ENCODE results near the gene BCL2L11. TPM values are rescaled to one million over a fixed set of nuclear protein-coding genes. Genes with fewer than 3 reads are reported as not detected.
"Not testable (repeated sequence)": the region's sequence is repeated elsewhere in the genome, so short reads cannot be mapped to it uniquely, and the experiment has no call there.

The BCL2L11 gene
- polyA plus RNA-seq (ENCODE audit: low read depth in 6 of 6) = 10 to 100 TPM; 17.2 to 29.7 (median 20.2) TPM

- Mint-ChIP-seq H3K4me3 (peak within 1 kb of the TSS; percentile 96 to 99 (median 97)), H3K27me3 (peaks cover 24 to 46% (median 28%) of the 10 kb centered on the region in 3 donors), H3K36me3 (peaks cover 0 to 2% of the 10 kb centered on the region in 2 donors), H3K4me1 (peaks cover 34 to 54% (median 45%) of the 10 kb centered on the region in 3 donors), H3K9me3 (no peaks in the 10 kb centered on the region), H3K27ac (peak within 1 kb of the TSS; percentile 96 to 99 (median 97))
- DNase-seq (peak; percentile 94), ATAC-seq (ENCODE audit: low read depth in 2 of 2) (peak; percentile 64 to 70)
Measured at GRCh38 chr2:111120253-111121027, at the start of gene BCL2L11. Gene BCL2L11, plus strand, starts transcription at chr2:111120914. Its CDS starts 2,832 bp downstream, at chr2:111123746.

- ATAC-seq (ENCODE audit: low read depth in 2 of 2) = peak; percentile 91 to 96
- H3K4me1 Mint-ChIP-seq = peaks cover 14 to 19% (median 16%) of the 10 kb centered on the region in 3 donors
- H3K27ac Mint-ChIP-seq = peak overlapping the region in 2 of 6 donors; percentile 30 to 59
- peaks cover 6 to 16% of the 10 kb centered on the region in 2 donors for H3K36me3 Mint-ChIP-seq
- peak overlapping the region in 1 of 8 donors; percentile 28 for H3K4me3 Mint-ChIP-seq
- H3K9me3 Mint-ChIP-seq = peaks cover 6 to 32% (median 17%) of the 10 kb centered on the region in 7 donors
- no peak for DNase-seq
- H3K27me3 Mint-ChIP-seq = peaks cover 0 to 3% (median 0%) of the 10 kb centered on the region in 3 donors
Measured at GRCh38 chr2:111071600-111072171, 49.0 kb upstream of the BCL2L11 start.

GRCh38 chr2:111072220-111072871, 48.4 kb upstream of the BCL2L11 start:
- Mint-ChIP-seq H3K9me3 (peaks cover 8 to 36% (median 18%) of the 10 kb centered on the region in 7 donors), H3K27me3 (peaks cover 0 to 5% (median 0%) of the 10 kb centered on the region in 3 donors), H3K27ac (peak overlapping the region in 1 of 6 donors; percentile 30), H3K4me3 (no peak overlapping the region), H3K4me1 (peaks cover 14 to 19% (median 16%) of the 10 kb centered on the region in 3 donors), H3K36me3 (peaks cover 9 to 21% of the 10 kb centered on the region in 2 donors)
- no peak for DNase-seq
- no peak for ATAC-seq (ENCODE audit: low read depth in 2 of 2)

- not testable (repeated sequence) for ATAC-seq (ENCODE audit: low read depth in 2 of 2); H3K4me3 Mint-ChIP-seq; H3K27ac Mint-ChIP-seq; DNase-seq; H3K4me1 Mint-ChIP-seq; H3K36me3 Mint-ChIP-seq
- H3K9me3 Mint-ChIP-seq = peaks cover 0 to 20% (median 6%) of the 10 kb centered on the region in 7 donors
- H3K27me3 Mint-ChIP-seq = peaks cover 28 to 52% (median 50%) of the 10 kb centered on the region in 3 donors
Measured at GRCh38 chr2:111082659-111083058, 38.1 kb upstream of the BCL2L11 start.

GRCh38 chr2:111091811-111092211, 28.9 kb upstream of the BCL2L11 start:
- H3K27me3 Mint-ChIP-seq = peaks cover 8 to 22% (median 20%) of the 10 kb centered on the region in 3 donors
- no peak overlapping the region for H3K27ac Mint-ChIP-seq
- H3K36me3 Mint-ChIP-seq = no peaks in the 10 kb centered on the region
- no peaks in the 10 kb centered on the region for H3K9me3 Mint-ChIP-seq
- no peak for DNase-seq
- ATAC-seq (ENCODE audit: low read depth in 2 of 2) = no peak
- no peak overlapping the region for H3K4me3 Mint-ChIP-seq
- H3K4me1 Mint-ChIP-seq = no peaks in the 10 kb centered on the region

GRCh38 chr2:111094691-111095090, 26.0 kb upstream of the BCL2L11 start:
- ATAC-seq (ENCODE audit: low read depth in 2 of 2) (no peak), DNase-seq (no peak)
- Mint-ChIP-seq H3K27me3 (peaks cover 6 to 22% (median 14%) of the 10 kb centered on the region in 3 donors), H3K9me3 (no peaks in the 10 kb centered on the region), H3K27ac (no peak overlapping the region), H3K4me3 (no peak overlapping the region), H3K36me3 (no peaks in the 10 kb centered on the region), H3K4me1 (no peaks in the 10 kb centered on the region)

GRCh38 chr2:111095434-111095833, 25.3 kb upstream of the BCL2L11 start:
- Mint-ChIP-seq H3K4me3 (no peak overlapping the region), H3K4me1 (peaks cover 0 to 2% (median under 1%) of the 10 kb centered on the region in 3 donors), H3K27ac (no peak overlapping the region), H3K36me3 (no peaks in the 10 kb centered on the region), H3K9me3 (no peaks in the 10 kb centered on the region), H3K27me3 (peaks cover 4 to 18% (median 6%) of the 10 kb centered on the region in 3 donors)
- no peak for ATAC-seq (ENCODE audit: low read depth in 2 of 2)
- DNase-seq = no peak

- Mint-ChIP-seq H3K36me3 (no peaks in the 10 kb centered on the region), H3K4me3 (no peak overlapping the region), H3K27me3 (peaks cover 0 to 4% (median 0%) of the 10 kb centered on the region in 3 donors), H3K9me3 (no peaks in the 10 kb centered on the region), H3K4me1 (peaks cover 4 to 9% (median 8%) of the 10 kb centered on the region in 3 donors), H3K27ac (no peak overlapping the region)
- DNase-seq (no peak), ATAC-seq (ENCODE audit: low read depth in 2 of 2) (no peak)
Measured at GRCh38 chr2:111099402-111099801, 21.3 kb upstream of the BCL2L11 start.

GRCh38 chr2:111100087-111100764, 20.5 kb upstream of the BCL2L11 start:
- peaks cover 0 to 4% (median 0%) of the 10 kb centered on the region in 3 donors for H3K27me3 Mint-ChIP-seq

GRCh38 chr2:111100765-111101162, 19.9 kb upstream of the BCL2L11 start:
- Mint-ChIP-seq H3K4me3 (no peak overlapping the region), H3K9me3 (no peaks in the 10 kb centered on the region), H3K4me1 (peaks cover 4 to 9% (median 8%) of the 10 kb centered on the region in 3 donors), H3K27ac (no peak overlapping the region), H3K36me3 (no peaks in the 10 kb centered on the region), H3K27me3 (peaks cover 0 to 6% (median 0%) of the 10 kb centered on the region in 3 donors)
- ATAC-seq (ENCODE audit: low read depth in 2 of 2) (peak; percentile 18 to 20), DNase-seq (no peak)

More at GRCh38 chr2:111100087-111100764, 20.5 kb upstream of the BCL2L11 start:
- Mint-ChIP-seq H3K4me1 (peaks cover 4 to 9% (median 8%) of the 10 kb centered on the region in 3 donors), H3K9me3 (no peaks in the 10 kb centered on the region), H3K27ac (no peak overlapping the region), H3K36me3 (no peaks in the 10 kb centered on the region), H3K4me3 (no peak overlapping the region)
- ATAC-seq (ENCODE audit: low read depth in 2 of 2) (no peak), DNase-seq (no peak)

GRCh38 chr2:111101592-111101991, 19.1 kb upstream of the BCL2L11 start:
- no peaks in the 10 kb centered on the region for H3K9me3 Mint-ChIP-seq
- ATAC-seq (ENCODE audit: low read depth in 2 of 2) (no peak), DNase-seq (no peak)
- H3K27ac Mint-ChIP-seq = peak overlapping the region in 1 of 6 donors; percentile 15
- H3K4me1 Mint-ChIP-seq = peaks cover 4 to 13% (median 9%) of the 10 kb centered on the region in 3 donors
- H3K27me3 Mint-ChIP-seq = peaks cover 0 to 13% (median 0%) of the 10 kb centered on the region in 3 donors
- no peaks in the 10 kb centered on the region for H3K36me3 Mint-ChIP-seq
- H3K4me3 Mint-ChIP-seq = no peak overlapping the region

- H3K27me3 Mint-ChIP-seq = peaks cover 0 to 13% (median 0%) of the 10 kb centered on the region in 3 donors
- ATAC-seq (ENCODE audit: low read depth in 2 of 2) (no peak), DNase-seq (no peak)
Measured at GRCh38 chr2:111102216-111102615, 18.5 kb upstream of the BCL2L11 start.

GRCh38 chr2:111105926-111106325, 14.8 kb upstream of the BCL2L11 start:
- Mint-ChIP-seq H3K9me3 (no peaks in the 10 kb centered on the region), H3K36me3 (no peaks in the 10 kb centered on the region), H3K27me3 (peaks cover 0 to 25% (median 7%) of the 10 kb centered on the region in 3 donors), H3K27ac (no peak overlapping the region), H3K4me1 (peaks cover 1 to 7% (median 1%) of the 10 kb centered on the region in 3 donors), H3K4me3 (no peak overlapping the region)
- no peak for ATAC-seq (ENCODE audit: low read depth in 2 of 2)
- no peak for DNase-seq

More at GRCh38 chr2:111102216-111102615, 18.5 kb upstream of the BCL2L11 start:
- H3K4me3 Mint-ChIP-seq = peak overlapping the region in 1 of 8 donors; percentile 37
- H3K27ac Mint-ChIP-seq = no peak overlapping the region
- peaks cover 4 to 13% (median 9%) of the 10 kb centered on the region in 3 donors for H3K4me1 Mint-ChIP-seq
- no peaks in the 10 kb centered on the region for H3K36me3 Mint-ChIP-seq
- no peaks in the 10 kb centered on the region for H3K9me3 Mint-ChIP-seq

Data from naive B cell (primary cell).